Adrenal gland (tissue), 12 donors: ENCODE results near the gene CMTM1. TPM values are rescaled to one million over a fixed set of nuclear protein-coding genes. Genes with fewer than 3 reads are reported as not detected.

Source experiments
- DNase-seq, 7 donors: peaks; one replicate each; pipeline ENCODE4 v3.0.0-alpha.2; 2019 to 2020
- H3K27ac ChIP-seq, 5 donors: fragments of 200-600 bp; sonication (generic) in 4 of 5; 1 replicate in 3 of 5; 2 replicates in 2 of 5; pipeline versions ENCODE4 v1.5.1 to v1.8.0; 2016 to 2020; ENCODE audit warnings: mild to moderate bottlenecking in 1 of 5
- H3K27me3 ChIP-seq: fragments of 200-600 bp; 2 replicates; pipeline ENCODE4 v1.8.0; 2021
- H3K36me3 ChIP-seq, 2 donors: fragments of 200-600 bp; replicated peaks in 1 of 2; 1 replicate in 1 of 2; 2 replicates in 1 of 2; pipeline versions ENCODE4 v1.5.1 to v1.8.0; 2018 to 2022
- H3K4me1 ChIP-seq, 2 donors: fragments of 200-600 bp; replicated peaks in 1 of 2; 1 replicate in 1 of 2; 2 replicates in 1 of 2; pipeline versions ENCODE4 v1.5.1 to v1.8.0; 2018 to 2021
- H3K4me3 ChIP-seq, 4 donors: fragments of 200-600 bp; sonication (generic) in 3 of 4; one replicate each; pipeline ENCODE4 v1.5.1; 2016 to 2018
- H3K9me3 ChIP-seq, 3 donors: fragments of 200-600 bp; sonication (generic) in 1 of 3; replicated peaks in 1 of 3; 1 replicate in 2 of 3; 2 replicates in 1 of 3; pipeline versions ENCODE4 v1.5.1 to v1.8.0; 2016 to 2021
- CTCF ChIP-seq, 6 experiments: fragments of 450-650 bp in 4 of 6; fragments of 200-600 bp in 2 of 6; sonication (generic) in 1 of 6; IDR thresholded peaks; 1 replicate in 5 of 6; 2 replicates in 1 of 6; pipeline versions ENCODE4 v1.5.1 to v1.8.0; 2016 to 2021; ENCODE audit warnings: antibody characterized with exemption in 6 of 6, mild to moderate bottlenecking in 2 of 6, moderate library complexity in 1 of 6
- POLR2A ChIP-seq, 2 donors: fragments of 450-650 bp; IDR thresholded peaks; one replicate each; pipeline ENCODE4 v1.6.1; 2017; ENCODE audit warnings: antibody characterized with exemption in 2 of 2, mild to moderate bottlenecking in 2 of 2, moderate library complexity in 1 of 2
- WGBS, 4 donors: extraction: QIAGEN DNeasy Blood & Tissue Kit in 2 of 4; methylation state at CpG; one replicate each; pipeline versions ENCODE4 v1.1.5 to v1.1.7; 2013 to 2017; 5-methylcytosine and 5-hydroxymethylcytosine counted together
- intact Hi-C, 2 donors: fragments of 100-400 bp; cut with DNase I; formaldehyde crosslinking; loops; one replicate each; pipeline versions ENCODE4 v1.14.1 to v1.15.0; 2022 to 2023
- polyA plus RNA-seq, 3 donors: library from polyadenylated mRNA; stranded (reverse); fragments of 200-250 nt in 2 of 3; fragments of 350-450 nt in 1 of 3; fragmentation: Illumina TruSeq in 1 of 3; extraction: RNeasy Lipid Tissue Mini Kit (QIAGEN cat#74804) in 1 of 3; gene quantifications; one replicate each; pipeline ENCODE4 v1.2.3, GENCODE V29; 2013 to 2014
- total RNA-seq, 9 donors: library from RNA; depleted of rRNA in 4 of 9; stranded (reverse); fragments of >200 nt in 4 of 9; fragments of 120-200 nt in 1 of 9; fragmentation: NEBNext Ultra II Directional in 1 of 9; extraction: Animal tissue kit (Norgen Biotek cat#: 25700) in 1 of 9; gene quantifications; one replicate each; pipeline versions ENCODE4 v1.1.0 to v1.2.4, GENCODE V29; 2013 to 2023
- donor health status: healthy with polysubstance abuse.
- donor health status: Bipolar disorder and iron deficiency.
- donor health status: DM: yes; HTN: yes; CAD: no.
- donor health status: DM: no; HTN: no; CAD: no.
- donor health status: DM: no; HTN: no; CAD: no.
- donor health status: DM: yes; HTN: yes; CAD: no.

CMTM1 gene
- total and polyA plus RNA-seq, 12 donors: 0.34 to 9.1 (median 2.7) TPM; not detected in 1

DNA sequence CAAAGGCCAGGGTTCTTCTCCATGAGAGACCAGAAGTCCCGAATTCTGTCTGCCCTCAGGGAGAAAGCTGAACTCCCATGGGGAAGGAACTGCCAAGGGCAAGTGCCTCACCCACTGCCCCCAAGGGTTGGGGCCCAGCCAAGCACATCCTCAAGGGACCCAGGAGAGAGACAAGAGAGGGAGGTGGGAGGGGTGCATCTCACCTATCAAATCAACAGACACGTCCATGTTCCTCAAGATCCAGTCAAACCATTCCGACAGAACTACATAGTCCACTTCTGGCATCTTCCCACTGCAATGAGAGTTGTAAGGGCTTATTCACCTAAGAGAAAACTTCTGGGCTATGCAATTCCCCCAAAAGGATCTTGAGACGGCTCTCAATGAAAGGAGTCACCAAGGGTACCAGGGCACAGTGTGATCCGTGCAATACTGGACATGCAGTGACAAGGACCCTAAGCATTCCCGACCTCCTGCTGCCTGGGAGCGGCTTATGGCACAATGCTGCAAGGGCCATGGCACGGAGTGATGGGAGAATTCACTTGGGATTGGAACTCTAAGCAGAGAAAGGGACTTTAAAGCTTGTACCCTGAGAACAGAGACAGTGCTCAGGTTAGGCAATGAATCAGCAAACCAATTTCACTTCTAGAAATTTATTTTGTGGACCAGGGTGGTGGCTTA lies 48.5 kb upstream of the CMTM1 start:
- no peaks in the 10 kb centered on the region for H3K36me3 ChIP-seq
- no peaks in the 10 kb centered on the region for H3K9me3 ChIP-seq
- WGBS, 4 donors: 72 to 82% (median 80%) methylated on average over 4 to 8 of the region's 8 CpGs
- DNase-seq: peak in 5 of 7 donors; percentile 7 to 57 (median 35)
- peak overlapping the region in 1 of 4 donors; percentile 27 for H3K4me3 ChIP-seq
- H3K4me1 ChIP-seq: peaks cover 43 to 75% of the 10 kb centered on the region in 2 donors
- intact Hi-C loops: no loop called here
- H3K27ac ChIP-seq: peak overlapping the region; percentile 91 to 99 (median 97)
- no peak for TF ChIP-seq CTCF (IDR thresholded peaks at IDR 0.05)
- no peak for TF ChIP-seq POLR2A (IDR thresholded peaks at IDR 0.05)
- no peaks in the 10 kb centered on the region for H3K27me3 ChIP-seq

DNA sequence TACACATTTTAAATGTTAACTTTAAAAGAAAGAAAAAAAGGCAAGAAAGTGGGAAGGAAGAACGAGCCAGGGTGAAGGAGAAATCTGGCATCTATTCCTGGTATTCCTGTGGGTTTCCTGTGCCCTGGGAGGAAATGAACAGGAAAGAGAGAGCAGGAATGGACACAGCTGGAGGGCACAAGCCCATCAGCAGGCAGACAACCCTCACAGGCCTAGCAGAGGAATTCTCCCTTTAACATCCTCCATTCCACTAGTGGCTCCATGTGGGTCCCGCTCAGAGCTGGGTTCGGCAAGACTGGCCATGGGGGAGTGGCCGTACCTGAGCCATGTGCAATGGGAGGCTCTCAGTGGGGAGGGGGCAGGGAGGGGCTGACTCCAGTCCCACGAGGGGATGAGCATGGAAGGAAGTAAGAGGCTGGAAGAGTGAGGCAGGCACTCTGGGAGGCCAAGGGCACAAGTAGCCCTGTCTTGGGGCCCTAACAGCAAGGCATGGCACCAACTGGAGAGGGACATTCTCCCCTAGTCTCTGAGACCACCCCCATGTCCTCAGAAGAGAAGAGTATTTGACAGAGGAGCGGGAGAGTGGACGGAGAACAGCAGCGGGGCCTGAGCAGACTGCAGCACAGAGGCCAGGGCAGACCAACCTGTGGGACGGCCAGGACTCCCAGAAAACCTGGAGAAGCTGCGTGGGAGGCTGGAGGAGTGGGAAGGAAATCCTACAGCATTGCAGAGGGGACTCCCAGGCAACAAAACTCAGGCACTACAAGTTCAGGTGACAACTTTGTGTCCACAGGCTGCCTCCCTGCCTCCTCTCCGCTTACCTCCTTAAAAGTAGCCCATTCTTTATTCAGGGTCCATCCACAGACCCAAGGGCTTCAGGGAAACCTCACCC lies 46.5 kb upstream of the CMTM1 start:
- TF ChIP-seq CTCF (IDR thresholded peaks at IDR 0.05): no peak
- TF ChIP-seq POLR2A (IDR thresholded peaks at IDR 0.05): no peak
- intact Hi-C loops: no loop called here
- no peaks in the 10 kb centered on the region for H3K9me3 ChIP-seq
- H3K27me3 ChIP-seq: no peaks in the 10 kb centered on the region
- no peak for DNase-seq
- 86 to 88% (median 87%) methylated on average over 10 to 11 of the region's 11 CpGs for WGBS, 4 donors
- peaks cover 53 to 84% of the 10 kb centered on the region in 2 donors for H3K4me1 ChIP-seq
- H3K4me3 ChIP-seq: no peak overlapping the region
- H3K27ac ChIP-seq: peak overlapping the region in 3 of 5 donors; percentile 84 to 97 (median 97)
- H3K36me3 ChIP-seq: no peaks in the 10 kb centered on the region

- Histone ChIP-seq H3K4me3 (no peak overlapping the region), H3K27me3 (no peaks in the 10 kb centered on the region), H3K4me1 (peaks cover 53 to 83% of the 10 kb centered on the region in 2 donors), H3K9me3 (no peaks in the 10 kb centered on the region), H3K36me3 (no peaks in the 10 kb centered on the region), H3K27ac (peak overlapping the region in 4 of 5 donors; percentile 15 to 97 (median 53))
- TF ChIP-seq CTCF (IDR thresholded peaks at IDR 0.05) (no peak), POLR2A (IDR thresholded peaks at IDR 0.05) (no peak)
- 76 to 83% (median 80%) methylated on average over 14 of the region's 14 CpGs for WGBS, 4 donors
- intact Hi-C loops: no loop called here
- DNase-seq: peak in 4 of 7 donors; percentile 40 to 66 (median 54)
Observed at GRCh38 chr16:66520406-66521170, 45.7 kb upstream of the CMTM1 start.
